Panc1 (cell line): ENCODE data around the gene LYRM4. TPM values are rescaled to one million over a fixed set of nuclear protein-coding genes. Genes with fewer than 3 reads are reported as not detected.

Experiments
- ATAC-seq: fragments of 200-7000 bp; cut with Tn5 transposase; 2 replicates; pipeline ENCODE4 v1.9.1; 2020; ENCODE audit warnings: mild to moderate bottlenecking, moderate library complexity
- BruUV-seq: library from RNA; stranded (reverse); fragments of 400-500 nt; replicated peaks from 2 replicates; lab custom pipeline; 2021; lab: Mats Ljungman, UMichigan
- CTCF ChIA-PET: fragments of 300-600 bp; sonication (Branson Sonifier 250); formaldehyde crosslinking; loops from one replicate; lab custom pipeline; 2022; ENCODE audit warnings: antibody characterized with exemption; lab: Charles Lee
- POLR2A ChIA-PET: fragments of 300-600 bp; sonication (Branson Sonifier 250); formaldehyde crosslinking; loops from one replicate; lab custom pipeline; 2022; ENCODE audit warnings: antibody characterized with exemption; lab: Charles Lee
- DNase-seq: peaks from one replicate; pipeline ENCODE4 v3.0.0-alpha.2; 2010; ENCODE audit warnings: low read depth, low spot score
- H3K27ac ChIP-seq: 2 replicates; pipeline ENCODE4 v1.5.1; 2011; ENCODE audit warnings: mild to moderate bottlenecking, low read length, inconsistent platforms
- H3K27me3 ChIP-seq: fragments of 200-500 bp; sonication (Bioruptor generic); 2 replicates; pipeline ENCODE4 v1.6.0; 2014; ENCODE audit warnings: low read length, inconsistent platforms; ENCODE audit not compliant: control insufficient read depth, insufficient read depth
- H3K36me3 ChIP-seq: fragments of 200-500 bp; sonication (Bioruptor generic); 2 replicates; pipeline ENCODE4 v1.5.1; 2014; ENCODE audit warnings: inconsistent platforms, mild to moderate bottlenecking, low read length, moderate library complexity; ENCODE audit not compliant: control insufficient read depth, insufficient read depth
- H3K4me1 ChIP-seq: 2 replicates; pipeline ENCODE4 v1.5.1; 2011; ENCODE audit warnings: inconsistent platforms, mild to moderate bottlenecking, low read length, moderate library complexity; ENCODE audit not compliant: control insufficient read depth, insufficient read depth
- H3K4me3 ChIP-seq, 2 experiments: 2 replicates each; pipeline ENCODE4 v1.5.1; 2011 to 2012; ENCODE audit warnings: low read depth in 2 of 2, low read length in 2 of 2, mild to moderate bottlenecking in 2 of 2, inconsistent platforms in 1 of 2, moderate library complexity in 1 of 2
- H3K9me3 ChIP-seq: fragments of 200-500 bp; sonication (Bioruptor generic); 2 replicates; pipeline ENCODE4 v1.5.1; 2014; ENCODE audit warnings: low read depth, mild to moderate bottlenecking, inconsistent platforms, low read length, moderate library complexity; ENCODE audit not compliant: control insufficient read depth, insufficient read depth
- CTCF ChIP-seq: fragments of 450-650 bp; IDR thresholded peaks from 2 replicates; pipeline ENCODE4 v1.5.1; 2017; ENCODE audit warnings: mild to moderate bottlenecking
- POLR2AphosphoS5 ChIP-seq: IDR thresholded peaks from 2 replicates; pipeline ENCODE4 v1.6.1; 2012; ENCODE audit warnings: mild to moderate bottlenecking, low read depth, low read length, moderate library complexity
- REST ChIP-seq, 2 experiments: IDR thresholded peaks; 2 replicates each; pipeline ENCODE4 v1.6.1; 2011 to 2012; ENCODE audit warnings: low read depth in 2 of 2, control low read depth in 1 of 2, low read length in 1 of 2, mild to moderate bottlenecking in 1 of 2, moderate library complexity in 1 of 2; ENCODE audit not compliant: insufficient read depth in 1 of 2
- SIN3A ChIP-seq: IDR thresholded peaks from 2 replicates; pipeline ENCODE4 v1.6.1; 2012; ENCODE audit warnings: low read depth, mild to moderate bottlenecking, low read length, moderate library complexity, borderline replicate concordance; ENCODE audit not compliant: insufficient read depth
- TCF7L2 ChIP-seq: IDR thresholded peaks from 2 replicates; pipeline ENCODE4 v1.6.1; 2011; ENCODE audit warnings: mild to moderate bottlenecking, low read depth, low read length, inconsistent platforms
- in situ Hi-C: cut with HindIII; loops from 2 replicates; pipeline ENCODE4 v1.10.0; 2016; ENCODE audit warnings: low sequenced_read_pairs, low pct_unique_long_range_greater_than_20kb
- intact Hi-C: fragments of 100-400 bp; cut with micrococcal nuclease; formaldehyde crosslinking; loops from one replicate; pipeline ENCODE4 v1.10.0; 2022; ENCODE audit not compliant: unreplicated experiment
- total RNA-seq: library from RNA; stranded (reverse); gene quantifications from one replicate; pipeline ENCODE4 v1.2.1, GENCODE V29; 2021; ENCODE audit not compliant: unreplicated experiment

LYRM4 gene
- total RNA-seq, 1 experiment from 2014 or later = 27.4 TPM

GRCh38 chr6:5294392-5295211 lies 33.9 kb upstream of the LYRM4 start:
- TF ChIP-seq POLR2AphosphoS5 (no peak), CTCF (no peak), SIN3A (no peak), REST (IDR thresholded peaks at IDR 0.05; ENCODE audit: insufficient read depth in 1 of 2, low read depth in 2 of 2, low read length in 1 of 2) (no peak), TCF7L2 (no peak)
- Histone ChIP-seq H3K4me1 (no peaks in the 10 kb centered on the region), H3K36me3 (no peaks in the 10 kb centered on the region), H3K4me3 (no peak overlapping the region), H3K9me3 (no peaks in the 10 kb centered on the region), H3K27me3 (no peaks in the 10 kb centered on the region), H3K27ac (no peak overlapping the region)
- in situ Hi-C loops (no loop called here), intact Hi-C loops (no loop called here)
- no peak for ATAC-seq
- no TSS peak for BruUV-seq
- POLR2A ChIA-PET = no interaction called here
- no peak for DNase-seq
- CTCF ChIA-PET = no interaction called here

- in situ Hi-C loops = no loop called here
- Histone ChIP-seq H3K4me3 (no peak overlapping the region), H3K9me3 (no peaks in the 10 kb centered on the region), H3K27me3 (no peaks in the 10 kb centered on the region), H3K4me1 (no peaks in the 10 kb centered on the region), H3K36me3 (no peaks in the 10 kb centered on the region), H3K27ac (no peak overlapping the region)
- POLR2A ChIA-PET = no interaction called here
- ATAC-seq (no peak), DNase-seq (no peak)
- intact Hi-C loops = no loop called here
- TF ChIP-seq REST (IDR thresholded peaks at IDR 0.05; ENCODE audit: insufficient read depth in 1 of 2, low read depth in 2 of 2, low read length in 1 of 2) = no peak
- TF ChIP-seq SIN3A = no peak
- TF ChIP-seq TCF7L2 = no peak
- TF ChIP-seq POLR2AphosphoS5 = no peak
- TF ChIP-seq CTCF = no peak
- CTCF ChIA-PET = no interaction called here
- no TSS peak for BruUV-seq
Observed at GRCh38 chr6:5293692-5294091, 32.9 kb upstream of the LYRM4 start.
